ENCODE results near the gene SCRN3.

Gene SCRN3

DNA sequence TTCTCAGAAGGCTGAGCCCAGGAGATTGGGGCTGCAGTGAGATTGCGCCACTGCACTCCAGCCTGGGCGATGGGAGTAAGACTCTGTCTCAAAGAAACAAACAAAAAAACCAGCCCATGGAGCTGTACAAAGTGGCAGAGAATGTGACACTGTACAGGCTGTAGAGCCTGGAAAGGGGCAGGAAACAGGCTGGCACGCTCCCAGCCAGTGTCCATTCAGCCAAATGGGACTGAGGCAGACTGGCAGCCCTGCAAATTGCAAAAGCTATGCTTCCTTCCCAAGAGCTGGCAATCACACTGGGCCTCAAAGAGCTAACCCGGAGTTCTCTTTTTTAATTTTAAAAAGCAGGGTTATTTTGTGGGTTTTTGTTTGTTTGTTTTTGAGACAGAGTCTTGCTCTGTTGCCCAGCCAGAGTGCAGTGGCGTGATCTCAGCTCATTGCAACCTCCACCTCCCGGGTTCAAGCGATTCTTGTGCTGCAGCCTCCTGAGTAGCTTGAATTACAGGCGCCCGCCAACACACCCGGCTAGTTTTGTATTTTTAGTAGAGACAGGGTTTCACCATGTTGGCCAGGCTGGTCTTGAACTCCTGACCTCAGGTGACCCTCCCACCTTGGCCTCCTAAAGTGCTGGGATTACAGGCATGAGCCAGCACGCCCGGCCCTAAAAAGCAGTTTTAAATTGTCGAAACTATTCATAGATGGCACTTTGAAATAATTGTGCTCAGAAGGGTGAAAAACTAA is 42.8 kb downstream of the SCRN3 start:
- Histone ChIP-seq H3K4me1 (ENCODE audit: insufficient read depth, low read length) (peaks cover 8% of the 10 kb centered on the region; the same call in 1 of the 2 replicates), H3K9ac (ENCODE audit: low read depth, low read length) (no peak overlapping the region), H3K36me3 (ENCODE audit: insufficient read depth, low read length) (no peaks in the 10 kb centered on the region)

GRCh38 chr2:174439323-174439722 is 43.8 kb downstream of the SCRN3 start:
- Histone ChIP-seq H3K36me3 (ENCODE audit: insufficient read depth, low read length) (no peaks in the 10 kb centered on the region), H3K9me3 (ENCODE audit: control insufficient read depth, insufficient read depth, low read length) (no peaks in the 10 kb centered on the region), H3K4me1 (ENCODE audit: insufficient read depth, low read length) (peaks cover 8% of the 10 kb centered on the region; the same call in 1 of the 2 replicates), H3K9ac (ENCODE audit: low read depth, low read length) (no peak overlapping the region)

More for the DNA sequence above, 42.8 kb downstream of the SCRN3 start:
- H3K9me3 ChIP-seq (ENCODE audit: control insufficient read depth, insufficient read depth, low read length) = no peaks in the 10 kb centered on the region

DNA sequence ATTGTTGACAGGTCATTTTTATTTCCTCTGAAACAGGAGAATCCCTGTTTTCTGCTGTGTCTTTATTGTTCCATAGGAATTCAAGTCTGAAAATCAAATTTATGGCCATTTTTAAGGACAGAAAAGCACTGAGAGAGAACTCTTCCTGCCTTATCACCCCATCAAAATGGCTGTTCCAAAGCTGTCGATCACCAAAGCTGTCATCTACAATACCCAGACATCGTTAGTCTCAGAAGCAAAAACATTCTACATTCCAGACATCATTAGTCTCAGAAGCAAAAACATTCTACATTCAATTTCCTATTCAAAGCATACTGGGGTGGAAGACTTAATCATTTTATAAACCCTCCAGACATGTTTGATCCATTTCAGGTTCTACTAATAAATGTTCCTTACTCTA is 44.4 kb downstream of the SCRN3 start:
- Histone ChIP-seq H3K4me1 (ENCODE audit: insufficient read depth, low read length) (peaks cover 8% of the 10 kb centered on the region; the same call in 1 of the 2 replicates), H3K9ac (ENCODE audit: low read depth, low read length) (no peak overlapping the region), H3K9me3 (ENCODE audit: control insufficient read depth, insufficient read depth, low read length) (no peaks in the 10 kb centered on the region), H3K36me3 (ENCODE audit: insufficient read depth, low read length) (no peaks in the 10 kb centered on the region)

- Histone ChIP-seq H3K36me3 (ENCODE audit: insufficient read depth, low read length) (no peaks in the 10 kb centered on the region), H3K9me3 (ENCODE audit: control insufficient read depth, insufficient read depth, low read length) (no peaks in the 10 kb centered on the region), H3K9ac (ENCODE audit: low read depth, low read length) (no peak overlapping the region), H3K4me1 (ENCODE audit: insufficient read depth, low read length) (peaks cover 8% of the 10 kb centered on the region; the same call in 1 of the 2 replicates)
These were observed 47.3 kb downstream of the SCRN3 start for GRCh38 chr2:174442546-174443510.

GRCh38 chr2:174444761-174445160 is 49.2 kb downstream of the SCRN3 start:
- Histone ChIP-seq H3K4me1 (ENCODE audit: insufficient read depth, low read length) (peaks cover 8% of the 10 kb centered on the region; the same call in 1 of the 2 replicates), H3K9ac (ENCODE audit: low read depth, low read length) (no peak overlapping the region), H3K36me3 (ENCODE audit: insufficient read depth, low read length) (no peaks in the 10 kb centered on the region), H3K9me3 (ENCODE audit: control insufficient read depth, insufficient read depth, low read length) (no peaks in the 10 kb centered on the region)

DNA sequence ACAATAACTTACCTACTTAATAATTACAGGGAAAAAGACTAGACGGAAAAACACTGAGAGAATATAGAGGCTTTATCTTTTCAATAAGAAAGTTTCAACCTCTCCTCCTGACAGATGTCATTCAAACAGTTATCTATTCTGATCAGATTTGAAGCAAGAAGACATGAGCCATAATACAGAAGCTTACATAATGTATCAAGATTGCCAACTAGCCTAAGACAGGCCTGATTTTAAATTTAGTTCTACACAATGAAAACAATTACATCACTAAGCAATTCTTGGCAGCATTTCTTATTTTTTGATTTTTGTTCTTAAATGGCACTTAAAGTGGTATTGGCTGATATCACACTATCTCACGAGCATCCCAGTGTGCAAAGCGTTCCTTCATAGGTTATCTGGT is 49.7 kb downstream of the SCRN3 start:
- Histone ChIP-seq H3K36me3 (ENCODE audit: insufficient read depth, low read length) (no peaks in the 10 kb centered on the region), H3K4me1 (ENCODE audit: insufficient read depth, low read length) (peaks cover 8% of the 10 kb centered on the region; the same call in 1 of the 2 replicates), H3K9me3 (ENCODE audit: control insufficient read depth, insufficient read depth, low read length) (no peaks in the 10 kb centered on the region), H3K9ac (ENCODE audit: low read depth, low read length) (no peak overlapping the region)

DNA sequence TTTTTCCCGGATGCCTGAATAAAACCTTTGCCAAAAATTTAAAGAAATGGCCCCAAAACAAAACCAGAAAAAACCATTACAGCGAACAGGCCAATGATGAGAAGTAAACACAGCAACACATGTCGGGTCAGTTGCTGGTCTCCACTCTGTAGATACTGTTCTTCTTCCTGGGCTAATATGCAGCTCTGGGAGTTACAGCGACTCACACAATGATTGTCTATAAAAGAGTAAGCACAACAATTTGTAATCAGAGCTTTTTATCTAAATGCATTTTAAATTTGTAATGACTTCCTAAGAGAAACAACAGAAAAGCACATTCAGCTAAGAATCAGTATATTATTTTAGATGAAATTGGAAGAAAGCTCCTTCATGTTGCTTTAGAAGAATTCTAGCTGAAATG is 51.0 kb downstream of the SCRN3 start:
- Histone ChIP-seq H3K9ac (ENCODE audit: low read depth, low read length) (no peak overlapping the region), H3K9me3 (ENCODE audit: control insufficient read depth, insufficient read depth, low read length) (no peaks in the 10 kb centered on the region), H3K4me1 (ENCODE audit: insufficient read depth, low read length) (peaks cover 8% of the 10 kb centered on the region; the same call in 1 of the 2 replicates), H3K36me3 (ENCODE audit: insufficient read depth, low read length) (no peaks in the 10 kb centered on the region)

DNA sequence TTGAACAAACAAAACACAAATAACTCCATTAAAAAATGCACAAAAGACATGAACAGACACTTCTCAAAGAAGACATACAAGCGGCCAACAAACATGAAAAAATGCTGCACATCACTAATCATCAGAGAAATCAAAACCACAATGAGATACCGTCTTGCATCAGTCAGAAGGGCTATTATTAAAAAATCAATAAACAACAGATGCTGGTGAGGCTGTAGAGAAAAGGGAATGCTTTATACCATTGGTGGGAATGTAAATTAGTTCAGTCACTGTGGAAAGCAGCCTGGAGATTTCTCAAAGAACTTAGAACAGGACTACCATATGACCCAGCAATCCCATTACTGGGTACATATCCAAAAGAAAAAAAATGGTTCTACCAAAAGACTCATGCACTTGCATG is 53.5 kb downstream of the SCRN3 start:
- Histone ChIP-seq H3K9ac (ENCODE audit: low read depth, low read length) (no peak overlapping the region), H3K36me3 (ENCODE audit: insufficient read depth, low read length) (no peaks in the 10 kb centered on the region), H3K4me1 (ENCODE audit: insufficient read depth, low read length) (no peaks in the 10 kb centered on the region), H3K9me3 (ENCODE audit: control insufficient read depth, insufficient read depth, low read length) (no peaks in the 10 kb centered on the region)

- Histone ChIP-seq H3K9me3 (ENCODE audit: control insufficient read depth, insufficient read depth, low read length) (no peaks in the 10 kb centered on the region), H3K9ac (ENCODE audit: low read depth, low read length) (no peak overlapping the region), H3K4me1 (ENCODE audit: insufficient read depth, low read length) (no peaks in the 10 kb centered on the region), H3K36me3 (ENCODE audit: insufficient read depth, low read length) (no peaks in the 10 kb centered on the region)
These were observed 54.7 kb downstream of the SCRN3 start for GRCh38 chr2:174450021-174450816.

GRCh38 chr2:174454566-174454965 is 59.0 kb downstream of the SCRN3 start:
- Histone ChIP-seq H3K9me3 (ENCODE audit: control insufficient read depth, insufficient read depth, low read length) (no peaks in the 10 kb centered on the region), H3K36me3 (ENCODE audit: insufficient read depth, low read length) (no peaks in the 10 kb centered on the region), H3K4me1 (ENCODE audit: insufficient read depth, low read length) (no peaks in the 10 kb centered on the region), H3K9ac (ENCODE audit: low read depth, low read length) (no peak overlapping the region)

DNA sequence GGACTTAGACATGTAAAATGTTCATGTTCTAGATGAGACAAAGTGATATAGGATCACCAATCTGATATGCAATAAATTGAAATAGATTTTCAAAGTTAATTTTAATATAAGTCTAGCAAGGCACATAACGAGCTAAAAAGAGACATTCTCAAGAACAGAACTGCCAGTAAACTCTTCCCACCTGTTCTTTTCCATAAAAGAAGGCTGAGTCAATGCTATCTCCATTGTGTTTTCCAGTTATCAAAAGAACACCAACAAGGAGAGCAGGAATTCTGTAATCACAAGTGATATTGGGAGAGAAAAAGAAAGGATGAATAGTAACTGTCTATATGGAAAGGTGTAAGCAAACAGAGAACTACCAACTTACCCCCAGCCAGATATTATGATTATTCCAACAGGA is 65.7 kb downstream of the SCRN3 start:
- Histone ChIP-seq H3K36me3 (ENCODE audit: insufficient read depth, low read length) (no peaks in the 10 kb centered on the region), H3K9me3 (ENCODE audit: control insufficient read depth, insufficient read depth, low read length) (no peaks in the 10 kb centered on the region), H3K4me1 (ENCODE audit: insufficient read depth, low read length) (no peaks in the 10 kb centered on the region), H3K9ac (ENCODE audit: low read depth, low read length) (no peak overlapping the region)

- no peaks in the 10 kb centered on the region for H3K4me1 ChIP-seq (ENCODE audit: insufficient read depth, low read length)
- no peaks in the 10 kb centered on the region for H3K9me3 ChIP-seq (ENCODE audit: control insufficient read depth, insufficient read depth, low read length)
- H3K36me3 ChIP-seq (ENCODE audit: insufficient read depth, low read length) = no peaks in the 10 kb centered on the region
- no peak overlapping the region for H3K9ac ChIP-seq (ENCODE audit: low read depth, low read length)
These were observed 69.8 kb downstream of the SCRN3 start for GRCh38 chr2:174465327-174465726.

DNA sequence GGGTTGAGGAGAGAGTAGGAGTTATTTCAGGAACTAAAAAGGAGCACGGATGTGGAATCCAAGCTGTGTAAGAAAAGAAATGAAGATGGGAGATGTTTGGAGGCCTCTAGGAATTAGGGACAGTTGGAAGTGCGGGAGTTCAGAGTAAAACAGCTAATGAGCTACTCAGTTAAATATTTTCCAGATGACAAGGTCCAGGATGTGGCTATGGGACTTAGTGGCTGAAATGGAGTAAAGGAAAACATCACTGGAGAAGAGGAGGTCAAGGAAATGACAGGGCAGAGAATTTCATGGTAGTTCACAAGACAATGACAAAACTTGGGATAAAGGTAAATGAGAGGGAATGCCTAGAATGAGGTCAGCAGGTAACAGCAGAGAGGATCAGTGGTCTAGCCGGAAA is 78.3 kb downstream of the SCRN3 start:
- no peaks in the 10 kb centered on the region for H3K4me1 ChIP-seq (ENCODE audit: insufficient read depth, low read length)
- H3K36me3 ChIP-seq (ENCODE audit: insufficient read depth, low read length) = no peaks in the 10 kb centered on the region
- H3K9me3 ChIP-seq (ENCODE audit: control insufficient read depth, insufficient read depth, low read length) = no peaks in the 10 kb centered on the region
- H3K9ac ChIP-seq (ENCODE audit: low read depth, low read length) = no peak overlapping the region

GRCh38 chr2:174477759-174478158 is 82.2 kb downstream of the SCRN3 start:
- no peaks in the 10 kb centered on the region for H3K36me3 ChIP-seq (ENCODE audit: insufficient read depth, low read length)
- no peaks in the 10 kb centered on the region for H3K9me3 ChIP-seq (ENCODE audit: control insufficient read depth, insufficient read depth, low read length)
- no peaks in the 10 kb centered on the region for H3K4me1 ChIP-seq (ENCODE audit: insufficient read depth, low read length)
- H3K9ac ChIP-seq (ENCODE audit: low read depth, low read length) = no peak overlapping the region

Data from ES-I3 (cell line).